Measurements from ENCODE around the gene CRLF3. TPM values are rescaled to one million over a fixed set of nuclear protein-coding genes. Genes with fewer than 3 reads are reported as not detected.
"Not testable (repeated sequence)": the region's sequence is repeated elsewhere in the genome, so short reads cannot be mapped to it uniquely, and the experiment has no call there.

The CRLF3 gene
- polyA plus RNA-seq, 3 donors, result 41.0 to 92.8 (median 88.5) TPM

GRCh38 chr17:30761060-30761459, 63.4 kb downstream of the CRLF3 start:
- Histone ChIP-seq H3K4me1 (ENCODE audit: control insufficient read depth in 1 of 2, insufficient read depth in 2 of 2, low read length in 2 of 2) (no peaks in the 10 kb centered on the region), H3K36me3 (replicated peaks in 1 of 2; ENCODE audit: control insufficient read depth in 1 of 2, insufficient read depth in 2 of 2, low read length in 2 of 2) (peaks cover 25 to 71% of the 10 kb centered on the region in 2 donors), H3K9me3 (replicated peaks in 1 of 2; ENCODE audit: control insufficient read depth in 1 of 2, insufficient read depth in 1 of 2, low read length in 2 of 2) (no peaks in the 10 kb centered on the region), H3K27ac (ENCODE audit: low read depth in 1 of 2, low read length in 2 of 2) (no peak overlapping the region), H3K79me2 (ENCODE audit: insufficient read depth, low read length) (peaks cover 41% of the 10 kb centered on the region), H3K4me3 (replicated peaks in 1 of 3; ENCODE audit: low read depth in 2 of 3, low read length in 3 of 3) (no peak overlapping the region), H2AFZ (ENCODE audit: insufficient read depth, low read depth, low read length, poor library complexity, severe bottlenecking) (no peak overlapping the region), H3K9ac (ENCODE audit: insufficient read depth, low read length, poor library complexity, severe bottlenecking) (no peak overlapping the region), H3K4me2 (replicated peaks; ENCODE audit: extremely low read depth, low read length, poor library complexity, severe bottlenecking) (no peak overlapping the region), H4K20me1 (ENCODE audit: insufficient read depth, low read length) (peaks cover 11% of the 10 kb centered on the region), H3K27me3 (ENCODE audit: control insufficient read depth in 2 of 2, insufficient read depth in 2 of 2, low read length in 2 of 2) (no peaks in the 10 kb centered on the region)
- Mint-ChIP-seq H3K9me3 (no peaks in the 10 kb centered on the region), H3K4me3 (no peak overlapping the region), H3K36me3 (peaks cover 26 to 70% of the 10 kb centered on the region in 2 donors), H3K4me1 (no peaks in the 10 kb centered on the region), H3K27me3 (ENCODE audit: low read depth in 3 of 3) (peaks cover 0 to 2% (median 0%) of the 10 kb centered on the region in 3 donors), H3K27ac (peak overlapping the region in 1 of 7 donors; percentile 77)
- TF ChIP-seq CTCF (IDR thresholded peaks at IDR 0.05), result no peak
- no peak for DNase-seq
- intact Hi-C loops (cut with micrococcal nuclease), result no loop called here

GRCh38 chr17:30753291-30753690, 71.2 kb downstream of the CRLF3 start:
- H3K4me1 Mint-ChIP-seq; intact Hi-C loops (cut with micrococcal nuclease); H3K27me3 Mint-ChIP-seq (ENCODE audit: low read depth in 3 of 3): not testable (repeated sequence)

GRCh38 chr17:30750982-30751381, 73.5 kb downstream of the CRLF3 start:
- H3K27ac ChIP-seq (ENCODE audit: low read depth in 1 of 2, low read length in 2 of 2); H2AFZ ChIP-seq (ENCODE audit: insufficient read depth, low read depth, low read length, poor library complexity, severe bottlenecking); H3K9ac ChIP-seq (ENCODE audit: insufficient read depth, low read length, poor library complexity, severe bottlenecking); H3K4me3 ChIP-seq (replicated peaks in 1 of 3; ENCODE audit: low read depth in 2 of 3, low read length in 3 of 3); H3K27me3 Mint-ChIP-seq (ENCODE audit: low read depth in 3 of 3); H3K9me3 ChIP-seq (replicated peaks in 1 of 2; ENCODE audit: control insufficient read depth in 1 of 2, insufficient read depth in 1 of 2, low read length in 2 of 2); H3K27ac Mint-ChIP-seq; H3K4me3 Mint-ChIP-seq; H3K4me2 ChIP-seq (replicated peaks; ENCODE audit: extremely low read depth, low read length, poor library complexity, severe bottlenecking); H3K4me1 ChIP-seq (ENCODE audit: control insufficient read depth in 1 of 2, insufficient read depth in 2 of 2, low read length in 2 of 2); intact Hi-C loops (cut with micrococcal nuclease); H4K20me1 ChIP-seq (ENCODE audit: insufficient read depth, low read length); DNase-seq; H3K27me3 ChIP-seq (ENCODE audit: control insufficient read depth in 2 of 2, insufficient read depth in 2 of 2, low read length in 2 of 2); H3K4me1 Mint-ChIP-seq; H3K9me3 Mint-ChIP-seq: not testable (repeated sequence)
- no CpG with 5 or more reads among the region's 11 CpGs for WGBS (ENCODE audit: insufficient coverage)
- Histone ChIP-seq H3K79me2 (ENCODE audit: insufficient read depth, low read length) (peaks cover 38% of the 10 kb centered on the region), H3K36me3 (replicated peaks in 1 of 2; ENCODE audit: control insufficient read depth in 1 of 2, insufficient read depth in 2 of 2, low read length in 2 of 2) (peaks cover 39 to 70% of the 10 kb centered on the region in 2 donors)
- peaks cover 46 to 86% of the 10 kb centered on the region in 2 donors for H3K36me3 Mint-ChIP-seq

More at GRCh38 chr17:30753291-30753690, 71.2 kb downstream of the CRLF3 start:
- H4K20me1 ChIP-seq (ENCODE audit: insufficient read depth, low read length); H3K27ac ChIP-seq (ENCODE audit: low read depth in 1 of 2, low read length in 2 of 2); H3K4me3 Mint-ChIP-seq; H3K4me1 ChIP-seq (ENCODE audit: control insufficient read depth in 1 of 2, insufficient read depth in 2 of 2, low read length in 2 of 2); H3K9me3 Mint-ChIP-seq; H3K9ac ChIP-seq (ENCODE audit: insufficient read depth, low read length, poor library complexity, severe bottlenecking); DNase-seq; H3K27me3 ChIP-seq (ENCODE audit: control insufficient read depth in 2 of 2, insufficient read depth in 2 of 2, low read length in 2 of 2); H3K9me3 ChIP-seq (replicated peaks in 1 of 2; ENCODE audit: control insufficient read depth in 1 of 2, insufficient read depth in 1 of 2, low read length in 2 of 2); H3K4me3 ChIP-seq (replicated peaks in 1 of 3; ENCODE audit: low read depth in 2 of 3, low read length in 3 of 3); H3K4me2 ChIP-seq (replicated peaks; ENCODE audit: extremely low read depth, low read length, poor library complexity, severe bottlenecking); H2AFZ ChIP-seq (ENCODE audit: insufficient read depth, low read depth, low read length, poor library complexity, severe bottlenecking): not testable (repeated sequence)
- H3K36me3 Mint-ChIP-seq, result peaks cover 39 to 81% of the 10 kb centered on the region in 2 donors
- H3K27ac Mint-ChIP-seq, result peak overlapping the region in 2 of 7 donors; percentile 10 to 11
- Histone ChIP-seq H3K36me3 (replicated peaks in 1 of 2; ENCODE audit: control insufficient read depth in 1 of 2, insufficient read depth in 2 of 2, low read length in 2 of 2) (peaks cover 47 to 67% of the 10 kb centered on the region in 2 donors), H3K79me2 (ENCODE audit: insufficient read depth, low read length) (peaks cover 43% of the 10 kb centered on the region)
- 92% methylated on average over 7 of the region's 10 CpGs for WGBS (ENCODE audit: insufficient coverage)

- not testable (repeated sequence) for DNase-seq; H3K27me3 ChIP-seq (ENCODE audit: control insufficient read depth in 2 of 2, insufficient read depth in 2 of 2, low read length in 2 of 2)
Measured at GRCh38 chr17:30747621-30748020, 76.9 kb downstream of the CRLF3 start.

More at GRCh38 chr17:30747621-30748020, 76.9 kb downstream of the CRLF3 start:
- H3K27ac ChIP-seq (ENCODE audit: low read depth in 1 of 2, low read length in 2 of 2); intact Hi-C loops (cut with micrococcal nuclease); H3K4me1 ChIP-seq (ENCODE audit: control insufficient read depth in 1 of 2, insufficient read depth in 2 of 2, low read length in 2 of 2); H3K4me3 Mint-ChIP-seq; H3K27ac Mint-ChIP-seq; H3K9me3 ChIP-seq (replicated peaks in 1 of 2; ENCODE audit: control insufficient read depth in 1 of 2, insufficient read depth in 1 of 2, low read length in 2 of 2); H3K9ac ChIP-seq (ENCODE audit: insufficient read depth, low read length, poor library complexity, severe bottlenecking); H4K20me1 ChIP-seq (ENCODE audit: insufficient read depth, low read length); H3K4me2 ChIP-seq (replicated peaks; ENCODE audit: extremely low read depth, low read length, poor library complexity, severe bottlenecking); H3K4me3 ChIP-seq (replicated peaks in 1 of 3; ENCODE audit: low read depth in 2 of 3, low read length in 3 of 3); H3K9me3 Mint-ChIP-seq; H3K27me3 Mint-ChIP-seq (ENCODE audit: low read depth in 3 of 3); H3K4me1 Mint-ChIP-seq; H2AFZ ChIP-seq (ENCODE audit: insufficient read depth, low read depth, low read length, poor library complexity, severe bottlenecking): not testable (repeated sequence)
- Histone ChIP-seq H3K36me3 (replicated peaks in 1 of 2; ENCODE audit: control insufficient read depth in 1 of 2, insufficient read depth in 2 of 2, low read length in 2 of 2) (peaks cover 34 to 73% of the 10 kb centered on the region in 2 donors), H3K79me2 (ENCODE audit: insufficient read depth, low read length) (peaks cover 35% of the 10 kb centered on the region)
- H3K36me3 Mint-ChIP-seq, result peaks cover 46 to 78% of the 10 kb centered on the region in 2 donors
- WGBS (ENCODE audit: insufficient coverage), result 100% methylated on average over 2 of the region's 4 CpGs

Measured in CD14-positive monocyte (primary cell).